Aorta (tissue), 4 donors: ENCODE measurements around the gene GREM1. TPM values are rescaled to one million over a fixed set of nuclear protein-coding genes. Genes with fewer than 3 reads are reported as not detected.

Experiments used
- polyA plus RNA-seq, 2 donors: library from polyadenylated mRNA; stranded (reverse); fragments of 200-250 nt; gene quantifications; one replicate each; pipeline ENCODE4 v1.2.3, GENCODE V29; 2013
- total RNA-seq, 2 donors: library from RNA; stranded (reverse); fragmentation: NEBNext Ultra II Directional; extraction: Animal tissue kit (Norgen Biotek cat#: 25700); gene quantifications; one replicate each; pipeline ENCODE4 v1.2.1, GENCODE V29; 2021
- donor health status: healthy with polysubstance abuse.
- donor health status: Bipolar disorder and iron deficiency.
- donor health status: DM: no; HTN: no; CAD: no.
- donor health status: DM: yes; HTN: yes; CAD: no.

Gene GREM1
- total and polyA plus RNA-seq, 4 donors: under 0.01 to 35.5 (median 15.1) TPM

Other genes with a start within 250 kb of the GREM1 start
- 10 to 100 TPM; 18.1 to 38.9 TPM for gene GOLGA8N, start 124.5 kb upstream of the GREM1 start, total RNA-seq
- gene GOLGA8N, start 124.5 kb upstream of the GREM1 start, polyA plus RNA-seq: 10 to 100 TPM in 1 of 2 donors, 1 to 10 TPM in 1; 2.1 to 17.8 TPM
- 1 to 10 TPM; 2.8 to 4.3 TPM for gene ARHGAP11A, start 102.5 kb upstream of the GREM1 start, total RNA-seq
- 1 to 10 TPM; 1.1 to 5.0 TPM for gene ARHGAP11A, start 102.5 kb upstream of the GREM1 start, polyA plus RNA-seq
- gene SCG5, start 76.3 kb upstream of the GREM1 start, total RNA-seq: 1 to 10 TPM; 2.6 to 3.9 TPM
- 1 to 10 TPM; 2.1 to 5.6 TPM for gene SCG5, start 76.3 kb upstream of the GREM1 start, polyA plus RNA-seq